Astrocyte (in vitro differentiated cells and primary cell): ENCODE measurements around the gene EXOSC1. TPM values are rescaled to one million over a fixed set of nuclear protein-coding genes. Genes with fewer than 3 reads are reported as not detected.
"Not testable (repeated sequence)": the region's sequence is repeated elsewhere in the genome, so short reads cannot be mapped to it uniquely, and the experiment has no call there.

ENCODE experiments used
- DNase-seq: peaks from one replicate; pipeline ENCODE4 v3.0.0-alpha.2; 2010; ENCODE audit warnings: low read depth
- FAIRE-seq: peaks from 2 replicates; lab custom pipeline; 2011; peaks lifted over from hg19 to GRCh38; lab: Jason Lieb, UNC
- H2AFZ ChIP-seq: 2 replicates; pipeline ENCODE4 v1.6.0; 2012; ENCODE audit warnings: low read depth, low read length, inconsistent platforms
- H3K27ac ChIP-seq: 2 replicates; pipeline ENCODE4 v1.5.1; 2011; ENCODE audit warnings: low read depth, low read length, inconsistent platforms
- H3K27me3 ChIP-seq: 2 replicates; pipeline ENCODE4 v1.6.0; 2011; ENCODE audit warnings: low read length, inconsistent platforms; ENCODE audit not compliant: insufficient read depth
- H3K36me3 ChIP-seq: 2 replicates; pipeline ENCODE4 v1.5.1; 2011; ENCODE audit warnings: low read length, inconsistent platforms; ENCODE audit not compliant: insufficient read depth
- H3K4me1 ChIP-seq: 2 replicates; pipeline ENCODE4 v1.5.1; 2011; ENCODE audit warnings: low read length, inconsistent platforms; ENCODE audit not compliant: insufficient read depth
- H3K4me2 ChIP-seq: 2 replicates; pipeline ENCODE4 v1.6.0; 2012; ENCODE audit warnings: low read length, inconsistent platforms
- H3K4me3 ChIP-seq: 2 replicates; pipeline ENCODE4 v1.5.1; 2011; ENCODE audit warnings: low read depth, mild to moderate bottlenecking, low read length, inconsistent platforms; ENCODE audit not compliant: insufficient read depth
- H3K79me2 ChIP-seq: 2 replicates; pipeline ENCODE4 v1.6.0; 2012; ENCODE audit warnings: mild to moderate bottlenecking, low read length, inconsistent platforms; ENCODE audit not compliant: insufficient read depth
- H3K9ac ChIP-seq: 2 replicates; pipeline ENCODE4 v1.6.0; 2012; ENCODE audit warnings: mild to moderate bottlenecking, low read length, inconsistent platforms
- H3K9me3 ChIP-seq: 2 replicates; pipeline ENCODE4 v1.5.1; 2012; ENCODE audit warnings: low read depth, mild to moderate bottlenecking, low read length, inconsistent platforms; ENCODE audit not compliant: insufficient read depth
- H4K20me1 ChIP-seq: 2 replicates; pipeline ENCODE4 v1.6.0; 2012; ENCODE audit warnings: low read length, inconsistent platforms; ENCODE audit not compliant: insufficient read depth
- H3K27ac Mint-ChIP-seq: one replicate; pipeline ENCODE4 v1.8.0; 2021; ENCODE audit warnings: mild to moderate bottlenecking, mixed read lengths; ENCODE audit not compliant: unreplicated experiment
- H3K27me3 Mint-ChIP-seq: one replicate; pipeline ENCODE4 v1.8.0; 2021; ENCODE audit warnings: low read depth, mixed read lengths; ENCODE audit not compliant: unreplicated experiment
- H3K36me3 Mint-ChIP-seq: one replicate; pipeline ENCODE4 v1.8.0; 2021; ENCODE audit warnings: low read depth, mixed read lengths; ENCODE audit not compliant: unreplicated experiment
- H3K4me1 Mint-ChIP-seq: one replicate; pipeline ENCODE4 v1.8.0; 2021; ENCODE audit warnings: low read depth, mixed read lengths; ENCODE audit not compliant: unreplicated experiment
- H3K4me3 Mint-ChIP-seq: one replicate; pipeline ENCODE4 v1.8.0; 2021; ENCODE audit warnings: mild to moderate bottlenecking, moderate library complexity, mixed read lengths; ENCODE audit not compliant: unreplicated experiment
- H3K9me3 Mint-ChIP-seq: one replicate; pipeline ENCODE4 v1.8.0; 2021; ENCODE audit warnings: mild to moderate bottlenecking, mixed read lengths; ENCODE audit not compliant: unreplicated experiment
- EZH2 ChIP-seq: IDR thresholded peaks from 2 replicates; pipeline ENCODE4 v1.6.1; 2012; ENCODE audit warnings: mild to moderate bottlenecking, low read length, inconsistent platforms; ENCODE audit not compliant: insufficient read depth
- total RNA-seq: library from RNA; stranded (reverse); gene quantifications from 2 replicates; pipeline ENCODE4 v1.2.1, GENCODE V29; 2021
- TF ChIP-seq, protein P1 (sequence below): IDR thresholded peaks from 2 replicates; pipeline ENCODE4 v1.5.1; 2011; ENCODE audit warnings: low read depth, mild to moderate bottlenecking, inconsistent platforms, low read length, moderate library complexity; ENCODE audit not compliant: insufficient read depth

The EXOSC1 gene
- total RNA-seq, 1 donor from 2014 or later: 37.9 TPM

DNA sequence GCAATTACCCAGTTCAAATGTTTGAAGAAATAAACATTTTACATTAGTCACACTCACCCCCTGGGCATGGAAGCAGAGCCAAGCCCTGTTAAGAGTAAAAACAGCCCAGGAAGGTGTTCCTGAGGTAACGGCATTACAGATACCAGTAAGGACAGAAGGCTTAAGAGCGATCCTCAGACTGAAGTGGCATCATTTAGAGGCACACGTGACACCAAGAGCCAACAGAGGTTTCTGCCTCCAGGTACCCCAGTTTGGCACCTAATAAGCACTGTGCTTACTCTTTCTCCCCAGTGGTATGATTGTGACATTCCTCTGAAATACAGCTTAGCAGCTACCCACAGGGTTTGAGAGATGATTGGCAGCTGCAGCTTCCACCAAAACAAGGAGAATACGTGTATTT lies 35.3 kb upstream of the EXOSC1 start:
- Mint-ChIP-seq H3K4me3 (no peak overlapping the region), H3K4me1 (peaks cover 17% of the 10 kb centered on the region), H3K27ac (no peak overlapping the region), H3K27me3 (no peaks in the 10 kb centered on the region), H3K36me3 (peaks cover 27% of the 10 kb centered on the region), H3K9me3 (peaks cover 2% of the 10 kb centered on the region)
- peaks cover 6% of the 10 kb centered on the region for H3K4me1 ChIP-seq
- no peaks in the 10 kb centered on the region for H3K9me3 ChIP-seq
- no peak overlapping the region for H2AFZ ChIP-seq
- no peak overlapping the region for H3K9ac ChIP-seq
- peaks cover 51% of the 10 kb centered on the region for H3K79me2 ChIP-seq
- FAIRE-seq: no peak
- H3K27me3 ChIP-seq: no peaks in the 10 kb centered on the region
- H3K27ac ChIP-seq: no peak overlapping the region
- H4K20me1 ChIP-seq: peaks cover 65% of the 10 kb centered on the region
- no peak overlapping the region for H3K4me2 ChIP-seq
- DNase-seq: no peak
- no peak overlapping the region for H3K4me3 ChIP-seq
- peaks cover 48% of the 10 kb centered on the region for H3K36me3 ChIP-seq
- TF ChIP-seq, protein P1, sequence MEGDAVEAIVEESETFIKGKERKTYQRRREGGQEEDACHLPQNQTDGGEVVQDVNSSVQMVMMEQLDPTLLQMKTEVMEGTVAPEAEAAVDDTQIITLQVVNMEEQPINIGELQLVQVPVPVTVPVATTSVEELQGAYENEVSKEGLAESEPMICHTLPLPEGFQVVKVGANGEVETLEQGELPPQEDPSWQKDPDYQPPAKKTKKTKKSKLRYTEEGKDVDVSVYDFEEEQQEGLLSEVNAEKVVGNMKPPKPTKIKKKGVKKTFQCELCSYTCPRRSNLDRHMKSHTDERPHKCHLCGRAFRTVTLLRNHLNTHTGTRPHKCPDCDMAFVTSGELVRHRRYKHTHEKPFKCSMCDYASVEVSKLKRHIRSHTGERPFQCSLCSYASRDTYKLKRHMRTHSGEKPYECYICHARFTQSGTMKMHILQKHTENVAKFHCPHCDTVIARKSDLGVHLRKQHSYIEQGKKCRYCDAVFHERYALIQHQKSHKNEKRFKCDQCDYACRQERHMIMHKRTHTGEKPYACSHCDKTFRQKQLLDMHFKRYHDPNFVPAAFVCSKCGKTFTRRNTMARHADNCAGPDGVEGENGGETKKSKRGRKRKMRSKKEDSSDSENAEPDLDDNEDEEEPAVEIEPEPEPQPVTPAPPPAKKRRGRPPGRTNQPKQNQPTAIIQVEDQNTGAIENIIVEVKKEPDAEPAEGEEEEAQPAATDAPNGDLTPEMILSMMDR: no peak

DNA sequence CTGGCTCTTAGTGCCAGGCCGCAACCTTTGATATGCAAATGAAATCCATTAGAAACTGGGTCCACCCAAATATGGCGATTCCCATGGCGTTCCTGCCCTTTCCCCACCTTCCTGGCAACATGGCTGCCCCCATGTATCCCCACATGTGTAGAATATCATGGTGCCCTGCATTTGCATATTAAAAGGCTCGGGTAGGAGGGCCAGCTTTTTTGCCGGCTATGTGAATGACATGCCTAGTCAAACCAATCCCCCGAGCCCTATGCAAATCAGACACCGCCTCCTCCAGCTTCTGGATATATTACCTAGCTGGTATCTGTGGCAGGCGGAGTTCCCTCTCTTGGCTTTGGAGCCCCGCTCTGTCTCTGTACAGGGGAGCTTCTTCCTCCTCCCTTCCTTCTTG lies 34.1 kb upstream of the EXOSC1 start:
- H3K27me3 ChIP-seq: no peaks in the 10 kb centered on the region
- no peak overlapping the region for H3K4me2 ChIP-seq
- H3K9ac ChIP-seq: no peak overlapping the region
- H3K36me3 ChIP-seq: peaks cover 51% of the 10 kb centered on the region
- H3K4me1 ChIP-seq: peaks cover 9% of the 10 kb centered on the region
- no peak overlapping the region for H3K27ac ChIP-seq
- peaks cover 28% of the 10 kb centered on the region for H3K36me3 Mint-ChIP-seq
- H3K27ac Mint-ChIP-seq: no peak overlapping the region
- no peak for FAIRE-seq
- H3K27me3 Mint-ChIP-seq: no peaks in the 10 kb centered on the region
- H3K4me3 ChIP-seq: no peak overlapping the region
- peaks cover 59% of the 10 kb centered on the region for H4K20me1 ChIP-seq
- H3K4me1 Mint-ChIP-seq: peaks cover 22% of the 10 kb centered on the region
- TF ChIP-seq EZH2: no peak
- TF ChIP-seq, protein P1: no peak
- DNase-seq: no peak
- peaks cover 2% of the 10 kb centered on the region for H3K9me3 Mint-ChIP-seq
- no peak overlapping the region for H2AFZ ChIP-seq
- no peaks in the 10 kb centered on the region for H3K9me3 ChIP-seq
- H3K79me2 ChIP-seq: peaks cover 41% of the 10 kb centered on the region
- no peak overlapping the region for H3K4me3 Mint-ChIP-seq

DNA sequence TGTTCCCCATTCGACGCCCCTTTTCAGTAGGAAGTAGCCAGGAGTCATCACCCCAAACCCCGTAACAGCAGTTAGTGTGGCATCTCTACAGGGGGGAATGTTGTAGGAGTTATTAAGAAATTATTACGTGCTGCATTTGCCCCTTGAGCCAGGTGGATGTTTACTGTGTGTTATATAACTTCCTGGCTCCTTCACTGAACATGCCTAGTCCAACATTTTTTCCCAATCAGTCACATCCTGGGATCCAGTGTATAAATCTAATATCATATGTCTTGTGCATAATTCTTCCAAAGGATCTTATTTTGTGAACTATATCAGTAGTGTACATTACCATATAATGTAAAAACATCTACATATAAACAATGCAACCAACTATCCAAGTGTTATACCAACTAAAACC lies 33.6 kb upstream of the EXOSC1 start:
- peaks cover 30% of the 10 kb centered on the region for H3K36me3 Mint-ChIP-seq
- not testable (repeated sequence) for H3K4me2 ChIP-seq

More for the DNA sequence above, 33.6 kb upstream of the EXOSC1 start:
- Histone ChIP-seq H4K20me1 (peaks cover 56% of the 10 kb centered on the region), H3K36me3 (peaks cover 52% of the 10 kb centered on the region), H3K79me2 (peaks cover 36% of the 10 kb centered on the region)
- H3K4me3 ChIP-seq, DNase-seq, H2AFZ ChIP-seq, H3K9ac ChIP-seq, H3K27ac ChIP-seq, H3K9me3 ChIP-seq, H3K27ac Mint-ChIP-seq, H3K27me3 ChIP-seq, H3K4me3 Mint-ChIP-seq, FAIRE-seq, H3K27me3 Mint-ChIP-seq, H3K9me3 Mint-ChIP-seq, H3K4me1 ChIP-seq: not testable (repeated sequence)
- H3K4me1 Mint-ChIP-seq: peaks cover 22% of the 10 kb centered on the region
